ACHN (cell line): ENCODE results near the gene AQP1.

Source experiments
- DNase-seq: peaks from one replicate; pipeline ENCODE4 v3.0.0-alpha.2; 2015
- in situ Hi-C: cut with HindIII; loops from 2 replicates; pipeline ENCODE4 v1.10.0; 2017; ENCODE audit warnings: low sequenced_read_pairs, low pct_ligation_motif_present, low pct_unique_long_range_greater_than_20kb

The AQP1 gene

DNA sequence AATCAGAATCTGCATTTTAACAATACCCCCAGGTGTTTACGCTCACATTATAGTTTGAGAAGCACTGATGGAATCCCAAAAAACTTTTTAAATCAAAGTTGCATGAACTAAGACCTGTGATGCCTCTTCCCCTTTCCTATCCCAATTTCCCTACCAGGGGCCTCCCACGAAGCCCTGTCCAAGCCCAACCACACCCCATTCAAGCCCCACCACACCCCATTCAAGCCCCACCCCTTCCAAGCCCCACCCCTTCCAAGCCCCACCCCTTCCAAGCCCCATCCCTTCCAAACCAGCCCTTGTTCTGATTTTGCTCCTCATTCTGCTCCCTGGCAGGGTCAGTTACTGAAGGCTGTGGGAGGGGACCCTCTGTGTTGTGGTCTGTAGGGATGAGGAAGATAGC, 9.8 kb upstream of the AQP1 start:
- DNase-seq = no peak
- in situ Hi-C loops = no loop called here

DNA sequence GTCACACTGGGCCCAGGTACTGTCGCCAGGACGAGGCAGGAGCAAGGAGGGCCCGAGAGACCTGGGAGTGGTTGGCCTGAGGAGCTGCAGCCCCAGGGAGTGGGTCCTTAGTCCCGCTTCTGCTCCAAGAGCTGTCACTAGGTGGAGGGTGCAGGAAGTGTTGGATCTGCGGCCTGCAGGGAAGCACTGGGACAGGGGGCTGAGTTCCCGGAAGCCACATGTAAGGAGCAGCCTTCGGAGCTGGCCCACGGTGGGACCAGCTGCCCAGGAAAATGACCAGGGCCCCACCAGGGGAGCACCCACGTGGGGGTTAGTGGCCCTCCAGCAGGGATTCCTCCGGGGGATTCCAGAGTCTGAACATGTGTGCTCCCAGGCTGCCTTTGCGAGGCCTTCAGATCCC, 9.2 kb upstream of the AQP1 start:
- in situ Hi-C loops = no loop called here
- DNase-seq = no peak

DNA sequence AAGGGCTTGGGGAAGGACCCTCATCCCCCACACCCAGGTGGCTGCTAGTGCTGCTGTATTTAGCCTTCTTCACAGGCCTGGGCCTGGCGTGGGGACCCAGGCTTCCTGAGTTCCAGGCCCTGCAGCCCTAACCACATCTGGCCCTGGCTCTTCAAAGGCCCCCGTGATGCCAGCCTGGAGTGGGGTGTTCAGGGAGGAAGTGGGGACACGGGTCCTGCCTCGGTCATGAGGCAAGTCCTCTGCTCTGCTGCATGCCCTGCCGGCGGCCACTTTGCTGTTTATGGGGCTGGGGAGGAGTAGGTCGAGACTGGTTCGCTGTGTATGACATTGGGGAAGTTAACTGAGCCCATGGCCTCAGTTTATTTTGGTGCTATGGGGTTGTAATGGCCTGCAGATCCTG, 8.5 kb upstream of the AQP1 start:
- DNase-seq = no peak
- in situ Hi-C loops = no loop called here

DNA sequence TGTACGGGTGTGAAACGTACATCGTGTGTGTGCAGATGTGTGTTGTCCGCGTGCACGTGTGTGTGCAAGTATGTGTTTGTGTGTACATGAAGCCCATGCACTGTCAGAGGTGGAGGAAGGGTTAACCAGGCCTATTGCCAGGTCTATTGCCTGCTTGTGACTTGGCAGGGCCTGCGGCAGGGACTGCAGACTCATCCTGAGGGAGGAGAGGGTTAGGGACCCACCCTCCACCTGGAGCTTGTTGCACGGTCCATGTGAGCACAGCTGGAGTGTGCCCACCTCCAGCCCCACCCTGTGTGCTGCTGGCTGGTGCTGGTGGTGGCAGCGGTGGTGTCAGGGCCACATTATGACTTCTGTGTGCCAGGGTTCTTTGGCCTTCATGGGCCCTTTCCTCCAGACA, 7.1 kb upstream of the AQP1 start:
- in situ Hi-C loops = no loop called here
- no peak for DNase-seq

DNA sequence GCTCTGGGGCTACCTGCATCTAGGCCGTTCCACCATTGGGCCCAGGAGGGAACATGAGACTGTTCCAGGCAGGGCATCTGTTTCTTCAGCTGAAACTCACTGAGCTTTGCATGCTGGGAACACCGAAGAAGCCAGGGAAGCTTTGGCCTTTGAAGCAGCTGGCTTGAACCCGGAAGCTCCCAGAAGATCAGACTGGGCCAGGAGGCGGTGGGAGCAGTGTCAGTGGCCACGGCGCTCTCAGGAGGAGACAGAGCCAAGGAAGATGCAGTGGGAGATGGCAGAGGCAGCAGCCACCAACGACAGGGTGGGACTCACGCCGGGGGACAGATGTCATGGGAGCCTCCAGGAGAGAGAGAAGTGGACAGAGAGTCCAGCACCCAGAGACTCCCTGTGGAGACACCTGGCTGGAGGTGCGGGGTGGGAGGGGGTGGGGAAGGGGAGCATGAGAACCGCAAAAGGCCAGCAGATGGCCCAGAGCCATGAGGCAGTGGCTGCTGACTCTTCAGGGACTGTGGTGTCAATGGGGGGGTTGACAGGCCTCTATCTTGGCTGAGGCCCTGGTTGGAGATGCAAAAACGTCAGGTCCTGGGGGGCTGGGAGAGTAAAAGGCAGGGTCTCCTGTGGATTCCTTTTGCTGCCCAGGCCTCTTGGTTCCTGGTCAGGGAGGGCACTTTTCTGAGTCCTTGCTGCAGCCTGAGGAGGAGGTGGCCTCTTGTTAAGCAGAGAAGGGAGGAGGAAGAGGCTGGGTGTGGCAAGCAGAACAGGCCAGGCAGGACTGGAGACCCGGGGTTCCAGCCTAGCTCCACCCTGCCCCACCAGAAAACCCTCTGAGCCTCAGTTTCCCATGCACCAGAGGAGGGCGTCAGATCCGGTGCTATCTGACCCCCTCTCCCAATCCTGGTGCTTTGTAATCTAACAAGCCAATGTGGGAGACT, 6.3 kb upstream of the AQP1 start:
- no peak for DNase-seq
- in situ Hi-C loops = no loop called here

DNA sequence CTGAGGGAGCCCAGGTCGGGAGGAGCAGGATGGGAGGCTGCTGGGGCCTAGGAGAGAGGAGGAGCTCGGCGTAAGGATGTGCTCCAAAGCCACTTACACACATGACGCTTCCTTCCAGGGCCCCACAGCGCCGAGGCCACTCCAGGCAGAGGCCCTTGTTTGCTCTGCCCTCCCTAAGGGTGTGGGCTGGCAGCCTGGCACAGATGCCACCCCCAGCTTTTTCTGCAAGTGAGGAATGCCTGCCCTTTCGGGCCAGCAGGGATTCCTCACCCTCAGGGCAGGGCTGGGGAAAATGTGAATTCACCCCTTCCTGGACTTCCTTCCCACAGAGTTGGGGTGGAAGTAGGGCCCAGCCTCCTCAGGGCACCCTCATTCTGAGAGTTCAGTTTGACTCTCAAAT, 5.6 kb upstream of the AQP1 start:
- in situ Hi-C loops = no loop called here
- no peak for DNase-seq

DNA sequence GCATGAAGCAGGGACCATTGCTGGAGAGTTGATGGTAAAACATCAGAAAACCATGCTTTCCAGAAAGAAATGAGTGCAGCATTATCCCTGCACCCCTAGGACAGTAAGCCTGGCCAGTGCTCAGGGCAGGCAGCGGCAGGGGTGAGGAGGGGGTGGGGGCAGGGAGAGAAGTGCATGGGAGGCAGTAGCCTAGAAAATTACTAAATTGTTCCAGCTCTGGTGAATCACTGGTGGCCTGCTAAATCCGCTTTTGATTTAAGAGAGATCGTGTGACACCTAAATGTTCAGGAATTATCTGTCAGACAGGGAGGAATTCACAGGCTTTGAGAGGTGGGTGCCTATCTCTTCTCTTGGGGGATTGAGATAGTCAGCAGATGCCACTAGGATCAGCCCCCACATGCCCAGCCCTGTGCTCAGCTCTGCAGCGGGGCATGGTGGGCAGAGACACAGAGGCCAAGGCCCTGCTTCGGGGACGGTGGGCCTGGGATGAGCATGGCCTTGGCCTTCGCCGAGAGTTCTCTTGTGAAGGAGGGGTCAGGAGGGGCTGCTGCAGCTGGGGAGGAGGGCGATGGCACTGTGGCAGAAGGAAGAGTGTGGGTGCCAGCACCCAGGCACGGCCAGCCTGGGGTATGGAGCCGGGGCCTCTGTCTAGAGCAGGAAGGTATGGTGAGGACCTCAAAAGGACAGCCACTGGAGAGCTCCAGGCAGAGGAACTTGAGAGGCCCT, 5.0 kb upstream of the AQP1 start:
- no peak for DNase-seq
- in situ Hi-C loops = no loop called here

DNA sequence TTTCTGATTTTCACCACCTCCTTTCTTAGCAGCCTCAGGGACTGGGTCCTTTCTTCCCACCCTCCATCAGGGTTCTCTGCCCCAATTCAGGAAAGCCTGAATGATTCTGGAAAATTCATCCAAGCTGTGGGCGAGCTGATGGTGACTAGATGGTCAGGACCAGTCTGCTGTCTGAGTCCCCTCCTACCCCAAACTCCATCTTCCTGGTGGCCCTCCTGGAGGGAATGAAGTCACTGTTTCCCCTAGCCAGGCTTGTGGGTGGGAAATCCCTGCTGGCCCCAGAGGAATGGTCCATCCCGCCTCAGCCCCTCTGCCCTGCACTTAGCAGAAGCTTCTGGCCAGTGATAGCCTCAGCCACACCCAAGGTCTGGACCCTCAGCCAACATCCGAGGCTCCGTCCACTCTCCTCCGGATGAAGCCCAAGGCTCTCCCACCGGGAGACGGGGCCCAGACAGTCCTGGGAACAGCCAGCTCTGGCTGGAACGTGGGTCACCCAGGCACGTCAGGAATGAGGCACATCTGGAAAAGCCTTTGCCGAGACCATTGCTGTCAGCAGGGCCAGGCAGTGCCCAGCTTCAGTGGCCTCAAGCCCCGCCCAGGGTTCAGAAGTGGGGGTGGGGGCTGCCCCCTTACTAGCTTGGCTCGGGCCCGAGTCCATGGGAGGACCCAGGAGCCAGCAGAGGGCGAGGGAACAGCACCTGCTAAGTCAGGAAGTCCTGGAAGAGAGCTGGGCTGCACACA, 4.0 kb upstream of the AQP1 start:
- no peak for DNase-seq
- in situ Hi-C loops = no loop called here

DNA sequence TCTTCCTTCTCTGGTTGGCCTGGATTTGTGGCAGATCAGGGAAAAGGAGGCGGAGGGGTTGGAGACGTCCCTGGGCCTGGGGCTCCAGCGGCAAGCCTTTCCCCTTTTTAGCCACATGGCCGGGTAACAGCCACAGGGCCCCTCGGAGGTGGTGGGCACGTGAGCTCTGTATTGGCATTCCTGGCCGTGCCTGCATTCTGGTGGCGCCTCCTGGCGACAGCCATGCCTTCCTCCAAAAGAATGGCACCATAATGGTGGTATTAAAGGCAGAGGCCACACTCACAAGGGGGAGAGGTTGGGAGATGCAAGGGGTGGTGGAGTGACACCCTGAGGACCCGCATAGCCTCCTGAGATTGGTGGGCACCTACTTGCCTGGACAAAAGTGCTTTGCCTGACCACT, 3.0 kb upstream of the AQP1 start:
- no peak for DNase-seq
- in situ Hi-C loops = no loop called here

DNA sequence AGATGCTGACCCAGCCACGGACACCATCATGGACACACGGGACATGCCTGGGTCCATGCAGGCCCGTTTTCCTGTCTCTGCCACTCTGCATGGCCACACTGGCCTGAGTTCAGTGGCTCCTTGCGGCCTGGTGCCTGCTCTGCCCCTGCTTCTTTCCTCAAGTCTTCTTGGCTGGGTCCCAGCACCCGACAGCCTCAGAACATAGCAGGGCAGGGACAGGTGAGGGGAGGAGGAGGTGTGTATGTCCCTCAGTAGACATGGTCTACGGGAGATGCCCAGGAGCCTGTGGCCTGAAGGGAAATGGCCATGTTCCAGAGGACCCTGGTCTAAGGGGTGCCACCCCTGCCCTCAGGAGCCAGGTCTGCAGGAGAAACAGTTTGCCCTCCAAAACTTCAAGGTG, 2.2 kb upstream of the AQP1 start:
- in situ Hi-C loops = no loop called here
- DNase-seq = no peak

DNA sequence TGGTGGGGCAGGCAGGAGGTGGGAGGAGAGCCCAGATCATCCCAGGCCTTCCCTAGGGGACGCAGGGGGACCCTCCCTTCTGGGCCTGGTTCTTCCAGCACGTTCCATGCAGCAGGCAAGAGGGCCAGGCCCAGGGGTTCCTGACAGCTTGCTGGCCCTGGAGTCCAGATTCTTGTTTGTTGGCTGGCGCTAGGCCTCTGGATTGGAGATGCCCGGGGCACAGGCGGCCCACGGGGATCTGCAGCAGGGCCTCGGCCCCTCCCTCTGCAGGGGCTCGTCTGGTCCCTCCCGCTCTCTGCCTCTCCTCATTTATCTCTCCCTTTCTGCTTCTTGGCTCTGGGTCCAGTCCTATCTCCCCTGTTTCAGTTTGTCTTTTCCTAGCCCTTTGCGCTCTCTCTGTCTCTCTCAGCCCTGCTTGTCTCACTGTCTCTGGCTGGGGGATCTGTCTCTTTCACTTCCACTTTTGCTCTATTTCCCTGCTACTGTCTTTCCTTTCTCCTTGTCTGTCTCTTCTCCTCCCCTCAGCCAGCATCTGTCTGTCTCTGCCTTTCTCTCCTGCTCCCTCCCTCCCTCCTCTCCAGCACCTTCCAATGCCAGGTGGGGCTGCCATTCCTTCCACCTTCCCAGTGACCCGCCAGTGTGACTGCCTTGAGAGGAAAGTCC, 1.1 kb upstream of the AQP1 start:
- in situ Hi-C loops = no loop called here

DNA sequence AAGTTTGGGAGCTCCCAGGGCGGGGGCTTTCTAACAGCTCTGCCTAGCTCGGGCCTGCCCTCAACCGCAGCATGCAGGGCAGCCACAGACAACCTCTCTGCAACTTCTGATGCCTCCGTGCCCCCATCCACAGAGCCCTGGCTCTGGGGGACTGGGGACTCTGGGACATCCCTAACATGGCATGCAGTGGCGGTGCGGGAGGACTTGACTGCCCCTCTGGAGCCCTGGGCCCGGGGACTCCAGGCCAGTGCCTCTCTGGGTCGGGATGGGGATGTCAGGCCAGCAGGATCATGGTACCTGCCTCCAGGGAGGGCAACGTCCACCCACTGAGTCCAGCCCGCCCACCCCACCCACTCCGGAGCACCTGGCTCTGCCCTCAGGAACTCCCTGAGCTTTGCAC, 520 bp upstream of the AQP1 start:
- no peak for DNase-seq

More for the DNA sequence above, 1.1 kb upstream of the AQP1 start:
- no peak for DNase-seq

DNA sequence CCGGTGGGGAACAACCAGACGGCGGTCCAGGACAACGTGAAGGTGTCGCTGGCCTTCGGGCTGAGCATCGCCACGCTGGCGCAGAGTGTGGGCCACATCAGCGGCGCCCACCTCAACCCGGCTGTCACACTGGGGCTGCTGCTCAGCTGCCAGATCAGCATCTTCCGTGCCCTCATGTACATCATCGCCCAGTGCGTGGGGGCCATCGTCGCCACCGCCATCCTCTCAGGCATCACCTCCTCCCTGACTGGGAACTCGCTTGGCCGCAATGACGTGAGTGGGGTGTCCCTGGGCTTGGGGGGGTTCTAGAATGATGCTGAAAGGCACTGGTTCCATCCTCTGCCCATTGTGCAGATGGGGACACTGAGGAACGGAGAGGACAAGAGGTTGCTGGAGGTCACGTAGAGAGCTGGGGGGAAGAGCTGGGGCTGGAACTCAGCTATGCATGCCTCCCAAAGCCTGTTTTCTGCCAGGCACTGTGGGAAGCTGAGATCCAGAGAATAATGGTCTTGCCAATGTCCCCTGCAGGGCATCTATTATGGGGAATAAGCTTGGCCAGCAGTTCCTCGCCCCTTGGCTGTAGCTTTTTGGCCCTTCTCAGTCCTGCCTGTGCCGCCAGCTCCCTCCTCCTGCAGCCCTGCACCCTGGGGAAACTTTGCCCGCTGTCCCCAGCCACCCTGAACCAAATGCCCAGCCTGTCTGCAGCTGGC, 523 bp downstream of the AQP1 start:
- in situ Hi-C loops = no loop called here

More for the DNA sequence above, 520 bp upstream of the AQP1 start:
- in situ Hi-C loops = no loop called here

DNA sequence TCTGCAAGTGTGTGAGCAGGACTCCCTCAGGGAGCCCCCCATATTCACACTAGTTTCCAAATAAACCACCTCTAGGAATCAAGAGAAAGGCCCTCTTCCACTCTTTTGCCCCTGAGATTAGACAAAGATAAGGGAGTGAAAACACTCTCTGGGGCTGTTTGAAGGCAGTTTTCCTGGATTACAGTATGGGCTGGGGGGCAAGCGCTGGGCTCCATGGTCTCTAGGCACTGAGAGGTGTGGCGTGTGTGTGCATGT, 1.0 kb downstream of the AQP1 start:
- in situ Hi-C loops = no loop called here
- no peak for DNase-seq

More for the DNA sequence above, 523 bp downstream of the AQP1 start:
- DNase-seq = no peak

DNA sequence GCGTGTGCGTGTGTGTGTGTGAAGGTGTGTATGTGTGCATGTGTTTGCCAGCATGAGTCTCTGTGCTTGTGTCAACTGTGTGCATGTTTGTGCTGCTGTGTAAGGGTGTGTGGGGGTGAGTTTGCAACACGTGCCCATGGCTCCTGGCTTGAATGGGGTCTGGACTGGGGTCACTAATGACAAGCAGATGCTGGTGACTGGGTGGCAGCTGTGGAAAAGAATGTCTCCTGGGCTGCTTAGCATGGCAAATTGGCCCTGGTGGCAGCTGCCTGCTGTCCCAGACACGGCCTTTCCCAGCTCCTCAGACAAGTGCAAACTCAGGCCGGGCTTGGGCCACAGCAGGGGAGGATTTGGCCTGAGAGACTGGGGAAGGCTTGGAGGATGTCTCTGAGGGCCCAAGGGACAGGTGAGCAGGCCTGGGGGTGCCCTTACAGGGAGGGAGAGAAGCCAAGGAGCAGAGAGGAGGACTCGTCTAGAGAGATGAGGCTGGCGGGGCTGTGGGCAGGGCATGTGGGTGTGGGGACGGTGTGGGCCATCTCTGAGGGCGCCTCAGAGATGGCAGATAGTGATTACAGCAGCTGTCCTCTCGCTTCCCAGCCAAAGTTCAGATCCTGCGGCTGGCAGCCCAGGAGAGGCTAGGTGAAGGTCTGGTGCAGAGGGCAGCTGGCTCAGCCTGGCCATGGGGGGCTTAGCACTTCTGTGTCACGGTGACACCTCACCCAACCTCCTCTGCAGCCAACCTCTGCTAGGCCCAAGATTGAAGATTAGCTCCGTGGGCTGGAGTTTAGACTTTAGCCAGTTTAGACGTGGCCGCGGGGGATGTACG, 1.5 kb downstream of the AQP1 start:
- DNase-seq = no peak
- in situ Hi-C loops = no loop called here

DNA sequence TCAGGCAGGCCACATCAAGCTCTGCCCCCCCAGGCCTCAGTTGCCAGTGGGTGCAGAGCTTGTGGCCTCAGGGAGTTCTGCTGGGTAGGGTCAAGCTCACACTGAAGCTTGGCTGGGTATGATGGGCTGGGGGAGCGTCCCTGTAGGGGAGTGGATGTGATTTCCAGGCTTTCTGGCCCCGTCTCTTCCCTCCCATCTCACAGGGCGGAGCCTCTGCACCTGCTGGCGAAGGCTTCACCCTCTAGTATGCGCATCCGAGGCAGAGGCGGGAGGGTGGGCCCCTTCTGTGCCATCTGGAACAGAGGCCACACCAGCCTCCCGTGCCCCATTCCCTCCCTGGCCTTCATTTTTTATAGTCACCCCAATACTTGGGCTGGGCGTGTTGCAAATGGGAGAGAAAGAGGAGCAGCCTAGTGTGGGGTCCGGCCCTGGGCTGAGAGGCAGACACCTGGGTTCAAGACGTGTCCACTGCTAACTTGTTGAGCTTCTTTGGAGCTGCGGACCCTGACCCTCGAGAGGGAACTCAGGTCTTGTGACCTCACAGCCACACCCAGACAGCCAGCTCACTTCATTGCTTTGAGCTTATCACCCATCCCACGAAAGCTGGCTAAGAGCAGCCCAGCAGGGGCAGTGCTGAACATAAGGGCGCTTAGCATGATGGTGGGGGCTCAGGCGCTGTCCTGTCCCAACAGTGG, 2.3 kb downstream of the AQP1 start:
- DNase-seq = no peak
- in situ Hi-C loops = no loop called here

DNA sequence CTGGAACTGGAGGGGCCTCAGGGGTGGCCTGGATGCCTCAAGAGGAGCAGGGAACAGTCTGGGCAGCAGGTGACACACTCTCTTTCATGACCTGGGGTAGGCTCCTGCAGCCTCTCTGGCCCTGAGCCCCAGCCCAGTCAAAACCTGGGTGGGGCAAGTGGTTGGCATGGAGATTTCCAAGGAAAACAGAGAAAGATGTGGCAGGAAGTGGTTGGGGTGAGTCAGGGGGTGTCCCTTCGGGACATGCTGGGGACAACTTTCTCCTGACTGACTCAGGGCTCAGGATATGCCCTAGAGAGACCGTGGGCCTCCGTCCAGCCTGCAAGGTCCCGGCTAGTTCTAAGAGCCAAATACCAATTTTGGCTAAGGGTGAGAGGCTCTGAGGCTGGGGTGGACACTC, 2.9 kb downstream of the AQP1 start:
- DNase-seq = peak; percentile 45
- in situ Hi-C loops = no loop called here
